CD14-positive monocyte (primary cell): Measurements from ENCODE around the gene TFPI. TPM values are rescaled to one million over a fixed set of nuclear protein-coding genes. Genes with fewer than 3 reads are reported as not detected.
A peak's percentile ranks its signal among the peaks of the same experiment; 100 is the strongest.

Source experiments
- DNase-seq, 3 donors: peaks; one replicate each; pipeline ENCODE4 v3.0.0-alpha.2; 2011 to 2022
- H2AFZ ChIP-seq: 2 replicates; pipeline ENCODE4 v1.6.0; 2012; ENCODE audit warnings: mild to moderate bottlenecking, low read depth, low read length, inconsistent platforms; ENCODE audit not compliant: insufficient read depth, poor library complexity, severe bottlenecking
- H3K27ac ChIP-seq, 2 donors: 1 replicate in 1 of 2; 2 replicates in 1 of 2; pipeline ENCODE4 v1.5.1; 2012 to 2013; ENCODE audit warnings: low read length in 2 of 2, control low read depth in 1 of 2, inconsistent platforms in 1 of 2, low read depth in 1 of 2, mild to moderate bottlenecking in 1 of 2
- H3K27me3 ChIP-seq, 2 donors: one replicate each; pipeline versions ENCODE4 v1.6.0 to v1.6.1; 2011 to 2013; ENCODE audit warnings: low read length in 2 of 2; ENCODE audit not compliant: control insufficient read depth in 2 of 2, insufficient read depth in 2 of 2
- H3K36me3 ChIP-seq, 2 donors: replicated peaks in 1 of 2; 1 replicate in 1 of 2; 2 replicates in 1 of 2; pipeline versions ENCODE4 v1.5.1 to v1.6.1; 2012 to 2013; ENCODE audit warnings: low read length in 2 of 2, control low read depth in 1 of 2, inconsistent platforms in 1 of 2, mild to moderate bottlenecking in 1 of 2; ENCODE audit not compliant: insufficient read depth in 2 of 2, control insufficient read depth in 1 of 2
- H3K4me1 ChIP-seq, 2 donors: 1 replicate in 1 of 2; 2 replicates in 1 of 2; pipeline versions ENCODE4 v1.5.1 to v1.6.1; 2012 to 2013; ENCODE audit warnings: low read length in 2 of 2, control low read depth in 1 of 2, inconsistent platforms in 1 of 2, mild to moderate bottlenecking in 1 of 2, moderate library complexity in 1 of 2; ENCODE audit not compliant: insufficient read depth in 2 of 2, control insufficient read depth in 1 of 2
- H3K4me2 ChIP-seq: replicated peaks from 2 replicates; pipeline ENCODE3; 2012; ENCODE audit warnings: low read length, moderate library complexity, mild to moderate bottlenecking; ENCODE audit not compliant: poor library complexity, severe bottlenecking; ENCODE audit errors: extremely low read depth
- H3K4me3 ChIP-seq, 3 experiments: fragments of 200-600 bp in 1 of 3; sonication (generic) in 1 of 3; replicated peaks in 1 of 3; 1 replicate in 2 of 3; 2 replicates in 1 of 3; pipeline ENCODE4 v1.5.1; 2011 to 2013; ENCODE audit warnings: low read length in 3 of 3, mild to moderate bottlenecking in 3 of 3, control low read depth in 2 of 3, low read depth in 2 of 3, inconsistent platforms in 1 of 3, moderate library complexity in 1 of 3
- H3K79me2 ChIP-seq: 2 replicates; pipeline ENCODE4 v1.6.0; 2012; ENCODE audit warnings: mild to moderate bottlenecking, control low read depth, inconsistent platforms, low read length, moderate library complexity; ENCODE audit not compliant: insufficient read depth
- H3K9ac ChIP-seq: 2 replicates; pipeline ENCODE4 v1.6.0; 2017; ENCODE audit warnings: low read length, mild to moderate bottlenecking; ENCODE audit not compliant: insufficient read depth, poor library complexity, severe bottlenecking
- H3K9me3 ChIP-seq, 2 donors: replicated peaks in 1 of 2; 1 replicate in 1 of 2; 2 replicates in 1 of 2; pipeline versions ENCODE4 v1.5.1 to v1.6.1; 2012 to 2013; ENCODE audit warnings: low read length in 2 of 2, control low read depth in 1 of 2; ENCODE audit not compliant: control insufficient read depth in 1 of 2, insufficient read depth in 1 of 2
- H4K20me1 ChIP-seq: 2 replicates; pipeline ENCODE4 v1.6.0; 2012; ENCODE audit warnings: mild to moderate bottlenecking, low read length, control low read depth, moderate library complexity; ENCODE audit not compliant: insufficient read depth
- H3K27ac Mint-ChIP-seq, 7 donors: one replicate each; pipeline ENCODE4 v1.8.0; 2020; ENCODE audit warnings: mild to moderate bottlenecking in 7 of 7, mixed read lengths in 7 of 7, moderate library complexity in 6 of 7, inconsistent platforms in 2 of 7
- H3K27me3 Mint-ChIP-seq, 3 donors: one replicate each; pipeline ENCODE4 v1.8.0; 2021 to 2022; ENCODE audit warnings: low read depth in 3 of 3, mild to moderate bottlenecking in 3 of 3, mixed read lengths in 3 of 3, moderate library complexity in 3 of 3, inconsistent platforms in 1 of 3
- H3K36me3 Mint-ChIP-seq, 2 donors: one replicate each; pipeline ENCODE4 v1.8.0; 2020; ENCODE audit warnings: mixed read lengths in 2 of 2, inconsistent platforms in 1 of 2, mild to moderate bottlenecking in 1 of 2
- H3K4me1 Mint-ChIP-seq: one replicate; pipeline ENCODE4 v1.8.0; 2020; ENCODE audit warnings: mild to moderate bottlenecking, mixed read lengths
- H3K4me3 Mint-ChIP-seq, 2 donors: one replicate each; pipeline ENCODE4 v1.8.0; 2020; ENCODE audit warnings: mild to moderate bottlenecking in 2 of 2, mixed read lengths in 2 of 2, moderate library complexity in 1 of 2
- H3K9me3 Mint-ChIP-seq, 7 donors: one replicate each; pipeline ENCODE4 v1.8.0; 2020 to 2022; ENCODE audit warnings: mixed read lengths in 7 of 7, mild to moderate bottlenecking in 6 of 7, moderate library complexity in 6 of 7, inconsistent platforms in 2 of 7
- CTCF ChIP-seq: fragments of 200-600 bp; IDR thresholded peaks from one replicate; pipeline ENCODE4 v1.8.0; 2022; ENCODE audit warnings: antibody characterized with exemption, mild to moderate bottlenecking
- WGBS: methylation state at CpG from one replicate; pipeline ENCODE4 v1.1.5; 2013; ENCODE audit warnings: missing lambda C conversion rate; ENCODE audit not compliant: insufficient coverage; 5-methylcytosine and 5-hydroxymethylcytosine counted together
- intact Hi-C, 2 donors: fragments of 100-400 bp; cut with micrococcal nuclease; formaldehyde crosslinking; loops; one replicate each; pipeline versions ENCODE4 v1.15.0 to v1.15.1; 2023
- polyA plus RNA-seq, 3 donors: library from polyadenylated mRNA; depleted of rRNA in 1 of 3; unstranded in 2 of 3; stranded (reverse) in 1 of 3; fragments of 300-500 nt in 2 of 3; fragments of >200 nt in 1 of 3; fragmentation: Illumina TruSeq in 2 of 3; gene quantifications; 1 replicate in 2 of 3; 2 replicates in 1 of 3; pipeline ENCODE4 v1.2.3, GENCODE V29; 2012 to 2021

TFPI gene
- polyA plus RNA-seq, 3 donors, result 0.46 TPM; not detected in 2

GRCh38 chr2:187424146-187424545 is 130.1 kb downstream of the TFPI start:
- no peak for TF ChIP-seq CTCF
- H3K9ac ChIP-seq, result no peak overlapping the region
- Mint-ChIP-seq H3K27me3 (peaks cover 0 to 2% (median 0%) of the 10 kb centered on the region in 3 donors), H3K9me3 (peaks cover 0 to 3% (median 0%) of the 10 kb centered on the region in 7 donors), H3K4me3 (peak overlapping the region in 1 of 2 donors; percentile 44), H3K4me1 (peaks cover 32% of the 10 kb centered on the region), H3K27ac (peak overlapping the region in 5 of 7 donors; percentile 20 to 80 (median 30)), H3K36me3 (peaks cover 2 to 6% of the 10 kb centered on the region in 2 donors)
- no CpG with 5 or more reads among the region's 1 CpG for whole genome bisulfite sequencing
- no peak overlapping the region for H2AFZ ChIP-seq
- DNase-seq, result peak; percentile 3 to 47 (median 36)
- no peaks in the 10 kb centered on the region for H3K9me3 ChIP-seq
- no peaks in the 10 kb centered on the region for H3K36me3 ChIP-seq
- no peaks in the 10 kb centered on the region for H3K27me3 ChIP-seq
- no peaks in the 10 kb centered on the region for H3K79me2 ChIP-seq
- H3K4me3 ChIP-seq, result peak overlapping the region in 1 of 3 experiments; percentile 36
- H3K27ac ChIP-seq, result peak overlapping the region in 1 of 2 donors; percentile 54
- peak overlapping the region; percentile 44 for H3K4me2 ChIP-seq
- H3K4me1 ChIP-seq, result peaks cover 18 to 31% of the 10 kb centered on the region in 2 donors
- intact Hi-C loops, result no loop called here
- H4K20me1 ChIP-seq, result no peaks in the 10 kb centered on the region

GRCh38 chr2:187422282-187422681 is 132.0 kb downstream of the TFPI start:
- DNase-seq, result peak; percentile 13 to 55 (median 46)
- Histone ChIP-seq H3K36me3 (no peaks in the 10 kb centered on the region), H2AFZ (no peak overlapping the region), H3K9ac (no peak overlapping the region), H3K4me3 (peak overlapping the region in 1 of 3 experiments; percentile 46), H3K79me2 (no peaks in the 10 kb centered on the region), H3K27ac (peak overlapping the region in 1 of 2 donors; percentile 63), H3K4me2 (peak overlapping the region; percentile 28), H3K27me3 (no peaks in the 10 kb centered on the region), H3K4me1 (peaks cover 18 to 31% of the 10 kb centered on the region in 2 donors), H4K20me1 (no peaks in the 10 kb centered on the region), H3K9me3 (no peaks in the 10 kb centered on the region)
- Mint-ChIP-seq H3K27ac (peak overlapping the region in 4 of 7 donors; percentile 10 to 47 (median 42)), H3K27me3 (no peaks in the 10 kb centered on the region), H3K9me3 (peaks cover 0 to 3% (median 0%) of the 10 kb centered on the region in 7 donors), H3K36me3 (peaks cover 0 to 6% of the 10 kb centered on the region in 2 donors), H3K4me3 (no peak overlapping the region), H3K4me1 (peaks cover 32% of the 10 kb centered on the region)
- TF ChIP-seq CTCF, result no peak
- intact Hi-C loops, result no loop called here
- WGBS, result no CpG with 5 or more reads among the region's 1 CpG
